ENCODE data around the gene GPR15. TPM values are rescaled to one million over a fixed set of nuclear protein-coding genes. Genes with fewer than 3 reads are reported as not detected.

The GPR15 gene
- total RNA-seq, result not detected in 2 replicates
- long read RNA-seq, result 0 reads

DNA sequence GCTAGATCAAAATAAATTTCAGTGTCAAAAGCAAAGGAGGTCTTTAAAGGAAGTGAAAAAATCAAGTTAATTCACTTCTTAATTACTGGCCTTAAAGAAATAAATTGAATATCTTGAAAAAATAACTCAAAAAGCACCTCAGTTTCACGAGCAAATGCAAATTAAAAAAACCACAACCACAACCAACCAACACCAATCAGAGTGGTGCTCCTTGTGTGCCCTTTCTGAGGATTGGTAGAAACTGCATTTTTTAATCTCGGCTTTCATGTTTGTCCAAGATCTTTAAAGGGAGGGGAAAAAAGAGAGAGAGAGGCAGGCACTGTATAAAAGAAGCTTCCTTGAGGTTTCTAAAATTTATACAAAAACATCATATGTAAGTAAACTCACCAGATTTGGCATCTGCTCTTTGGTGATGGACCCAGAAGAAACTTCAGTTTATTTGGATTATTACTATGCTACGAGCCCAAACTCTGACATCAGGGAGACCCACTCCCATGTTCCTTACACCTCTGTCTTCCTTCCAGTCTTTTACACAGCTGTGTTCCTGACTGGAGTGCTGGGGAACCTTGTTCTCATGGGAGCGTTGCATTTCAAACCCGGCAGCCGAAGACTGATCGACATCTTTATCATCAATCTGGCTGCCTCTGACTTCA, at the start of gene GPR15:
Gene GPR15, plus strand, starts transcription at position 357 of the 653 bp plus-strand sequence. Its CDS starts 56 bp downstream, at position 413.
- H3K27me3 Mint-ChIP-seq, result no peaks in the 10 kb centered on the region
- TF ChIP-seq CTCF (IDR thresholded peaks at IDR 0.05; ENCODE audit: unreplicated experiment), result no peak
- peak within 1 kb of the TSS; percentile 71 for H3K27ac Mint-ChIP-seq
- no peak for DNase-seq (ENCODE audit: low spot score, unreplicated experiment)
- H3K9me3 Mint-ChIP-seq (ENCODE audit: low read depth), result no peaks in the 10 kb centered on the region
- no peaks in the 10 kb centered on the region for H3K36me3 Mint-ChIP-seq (ENCODE audit: insufficient read depth)
- H3K4me3 Mint-ChIP-seq (ENCODE audit: low read depth), result no peak within 1 kb of the TSS
- H3K4me1 Mint-ChIP-seq (ENCODE audit: low read depth), result peaks cover 4% of the 10 kb centered on the region

DNA sequence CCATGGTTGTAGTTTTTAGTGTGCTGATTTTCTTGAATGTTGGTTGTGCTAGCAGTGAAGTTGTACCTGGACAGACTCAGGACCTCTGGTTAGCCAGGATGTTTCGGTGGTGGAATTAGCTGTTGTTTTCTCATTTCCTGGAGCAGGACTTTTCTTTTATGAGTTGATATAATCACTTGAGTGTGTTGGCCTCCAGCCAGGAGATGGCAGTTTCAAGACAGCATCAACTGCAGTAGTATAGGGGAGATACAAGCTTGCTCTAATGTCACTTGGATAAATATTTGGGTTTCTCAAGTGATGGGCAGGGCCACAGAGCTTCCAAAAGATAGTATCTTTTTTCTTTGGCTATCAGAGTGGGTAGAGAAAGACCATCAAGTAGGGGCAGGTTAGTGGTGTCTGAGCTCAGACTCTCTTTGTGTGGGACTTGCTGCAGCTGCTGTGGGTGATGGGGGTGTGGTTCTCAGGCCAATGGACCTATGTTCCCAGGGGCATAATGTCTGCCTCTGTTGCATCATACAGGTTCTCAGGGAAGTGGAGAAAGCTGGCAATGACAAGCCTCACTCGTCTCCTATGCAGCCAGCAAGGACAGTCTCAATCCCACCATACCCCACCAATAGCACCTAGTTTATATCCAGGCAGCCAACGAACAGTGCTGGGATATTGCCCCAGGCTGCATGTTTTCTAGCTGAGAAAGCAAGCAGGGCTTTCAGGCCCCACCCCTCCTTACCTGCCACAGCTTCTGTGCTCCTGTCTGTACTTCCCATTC, 48.9 kb upstream of the GPR15 start:
- H3K27ac Mint-ChIP-seq, result peak overlapping the region; percentile 49
- no peaks in the 10 kb centered on the region for H3K4me1 Mint-ChIP-seq (ENCODE audit: low read depth)
- no peak for DNase-seq (ENCODE audit: low spot score, unreplicated experiment)
- no peak for TF ChIP-seq CTCF (IDR thresholded peaks at IDR 0.05; ENCODE audit: unreplicated experiment)
- no peaks in the 10 kb centered on the region for H3K36me3 Mint-ChIP-seq (ENCODE audit: insufficient read depth)
- H3K4me3 Mint-ChIP-seq (ENCODE audit: low read depth), result no peak overlapping the region
- H3K9me3 Mint-ChIP-seq (ENCODE audit: low read depth), result peaks cover 28% of the 10 kb centered on the region
- no peaks in the 10 kb centered on the region for H3K27me3 Mint-ChIP-seq

- no peak for DNase-seq (ENCODE audit: low spot score, unreplicated experiment)
- Mint-ChIP-seq H3K4me3 (ENCODE audit: low read depth) (no peak overlapping the region), H3K27me3 (no peaks in the 10 kb centered on the region), H3K9me3 (ENCODE audit: low read depth) (peaks cover 35% of the 10 kb centered on the region), H3K27ac (peak overlapping the region; percentile 49), H3K36me3 (ENCODE audit: insufficient read depth) (no peaks in the 10 kb centered on the region), H3K4me1 (ENCODE audit: low read depth) (no peaks in the 10 kb centered on the region)
- TF ChIP-seq CTCF (IDR thresholded peaks at IDR 0.05; ENCODE audit: unreplicated experiment), result no peak
Measured at GRCh38 chr3:98483626-98484025, 48.2 kb upstream of the GPR15 start.

DNA sequence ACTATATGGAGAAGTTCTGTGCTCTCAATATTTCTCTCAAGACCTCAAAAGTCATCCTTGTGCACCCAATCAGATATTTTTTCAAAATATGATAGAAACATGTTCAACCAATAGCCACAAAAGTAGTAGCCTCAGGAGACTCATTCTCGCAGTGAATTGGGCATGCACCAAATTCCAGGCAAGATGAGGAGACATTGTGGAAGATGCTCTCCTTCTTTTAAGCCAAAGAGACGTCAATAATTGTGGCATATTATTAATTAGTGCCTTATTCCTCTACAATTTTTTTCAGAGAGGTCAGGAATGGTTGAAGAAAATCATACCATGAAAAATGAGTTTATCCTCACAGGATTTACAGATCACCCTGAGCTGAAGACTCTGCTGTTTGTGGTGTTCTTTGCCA, 34.4 kb upstream of the GPR15 start, which contains the start of gene OR5K2:
Gene OR5K2, plus strand, starts transcription at position 301 of the 400 bp plus-strand sequence. Its CDS starts 0 bp downstream, at position 301.
- DNase-seq (ENCODE audit: low spot score, unreplicated experiment), result no peak
- H3K9me3 Mint-ChIP-seq (ENCODE audit: low read depth), result no peaks in the 10 kb centered on the region
- H3K4me3 Mint-ChIP-seq (ENCODE audit: low read depth), result no peak within 1 kb of the TSS
- H3K36me3 Mint-ChIP-seq (ENCODE audit: insufficient read depth), result no peaks in the 10 kb centered on the region
- no peak for TF ChIP-seq CTCF (IDR thresholded peaks at IDR 0.05; ENCODE audit: unreplicated experiment)
- H3K27ac Mint-ChIP-seq, result no peak within 1 kb of the TSS
- H3K27me3 Mint-ChIP-seq, result peaks cover 2% of the 10 kb centered on the region
- H3K4me1 Mint-ChIP-seq (ENCODE audit: low read depth), result peaks cover 3% of the 10 kb centered on the region

- Mint-ChIP-seq H3K27ac (no peak overlapping the region), H3K27me3 (no peaks in the 10 kb centered on the region), H3K9me3 (ENCODE audit: low read depth) (no peaks in the 10 kb centered on the region), H3K4me1 (ENCODE audit: low read depth) (peaks cover 13% of the 10 kb centered on the region), H3K4me3 (ENCODE audit: low read depth) (no peak overlapping the region), H3K36me3 (ENCODE audit: insufficient read depth) (no peaks in the 10 kb centered on the region)
- no peak for DNase-seq (ENCODE audit: low spot score, unreplicated experiment)
- TF ChIP-seq CTCF (IDR thresholded peaks at IDR 0.05; ENCODE audit: unreplicated experiment), result no peak
Measured at GRCh38 chr3:98500019-98500418, 31.8 kb upstream of the GPR15 start.
